Measurements from ENCODE around the gene COQ8A.
"Not testable (repeated sequence)": the region's sequence is repeated elsewhere in the genome, so short reads cannot be mapped to it uniquely, and the experiment has no call there.

Gene COQ8A

DNA sequence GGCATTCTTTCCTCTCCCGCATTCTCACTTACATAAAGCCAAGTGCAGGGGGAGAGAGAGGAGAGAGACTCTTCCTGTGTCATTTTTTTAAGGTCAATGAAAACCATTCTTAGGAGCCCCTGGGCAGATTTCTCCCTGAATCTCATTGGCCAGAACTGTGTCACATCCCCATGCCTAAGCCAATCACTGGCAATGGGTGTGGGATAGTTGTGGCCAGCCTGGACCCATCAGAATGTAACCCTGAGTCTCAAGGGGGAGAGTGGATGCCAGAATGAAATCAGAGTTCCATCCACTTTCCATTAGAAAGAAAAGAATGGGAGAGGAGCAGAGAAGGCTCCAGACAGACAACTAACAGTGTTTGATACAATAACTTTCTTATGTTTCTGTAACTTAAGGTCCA is 31.2 kb upstream of the COQ8A start:
- H3K4me1 Mint-ChIP-seq = no peaks in the 10 kb centered on the region
- no peak overlapping the region for H3K27ac Mint-ChIP-seq
- peaks cover 2% of the 10 kb centered on the region for H3K36me3 Mint-ChIP-seq (ENCODE audit: low read depth)
- H3K4me3 Mint-ChIP-seq = no peak overlapping the region
- DNase-seq = no peak
- no peaks in the 10 kb centered on the region for H3K9me3 Mint-ChIP-seq
- no peak for ATAC-seq
- no peaks in the 10 kb centered on the region for H3K27me3 Mint-ChIP-seq

DNA sequence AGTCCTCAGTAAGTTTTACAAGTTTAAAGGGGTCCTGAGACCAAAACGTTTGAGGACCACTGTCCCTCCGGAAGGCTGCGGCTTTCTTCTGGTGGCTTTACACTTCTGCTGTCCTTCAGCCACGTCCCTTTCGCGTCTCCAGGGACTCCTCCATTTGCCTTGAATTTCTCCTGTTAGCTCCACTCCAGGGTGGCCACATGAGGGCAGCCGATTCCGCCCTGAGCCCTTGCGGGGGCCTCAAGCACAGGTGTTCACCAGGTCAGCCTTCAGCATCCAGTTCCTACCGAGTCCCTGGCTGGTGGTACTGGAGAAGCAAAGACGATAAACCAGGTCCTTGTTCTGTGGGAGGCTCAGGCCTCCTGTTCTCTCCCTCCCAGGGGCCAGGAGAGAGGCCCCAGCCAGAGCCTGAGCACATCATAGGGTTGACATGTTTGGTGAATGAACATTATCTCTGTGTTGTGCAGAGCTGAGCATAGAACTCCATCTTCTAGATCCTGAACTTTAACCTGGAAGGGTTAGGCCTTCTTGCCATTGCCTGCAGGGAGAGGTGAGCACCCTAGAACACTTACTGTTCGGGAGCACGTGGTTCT is 27.4 kb upstream of the COQ8A start:
- H3K27ac Mint-ChIP-seq = no peak overlapping the region
- H3K36me3 Mint-ChIP-seq (ENCODE audit: low read depth) = no peaks in the 10 kb centered on the region
- DNase-seq = peak; percentile 41
- no peaks in the 10 kb centered on the region for H3K4me1 Mint-ChIP-seq
- peak; percentile 69 for ATAC-seq
- H3K27me3 Mint-ChIP-seq = no peaks in the 10 kb centered on the region
- no peak overlapping the region for H3K4me3 Mint-ChIP-seq
- no peaks in the 10 kb centered on the region for H3K9me3 Mint-ChIP-seq

DNA sequence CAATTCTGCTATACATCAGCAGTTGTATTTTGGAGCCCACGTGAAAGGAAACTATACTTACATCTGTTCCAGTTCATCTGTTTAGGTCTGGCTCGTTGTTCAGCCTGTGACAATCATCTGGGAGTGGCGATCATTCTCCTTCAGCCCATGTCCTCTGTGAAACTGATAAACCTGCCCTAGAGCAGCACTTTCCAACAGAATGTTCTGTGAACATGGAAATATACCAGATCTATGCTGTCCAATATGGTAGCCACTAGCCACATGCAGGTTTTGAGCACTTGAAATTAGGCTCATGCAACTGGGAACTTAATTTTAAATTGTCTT is 24.5 kb upstream of the COQ8A start:
- H3K4me1 Mint-ChIP-seq = no peaks in the 10 kb centered on the region
- ATAC-seq (no peak), DNase-seq (no peak)
- H3K36me3 Mint-ChIP-seq (ENCODE audit: low read depth) = no peaks in the 10 kb centered on the region
- H3K9me3 Mint-ChIP-seq = no peaks in the 10 kb centered on the region
- H3K27me3 Mint-ChIP-seq = no peaks in the 10 kb centered on the region
- no peak overlapping the region for H3K4me3 Mint-ChIP-seq
- no peak overlapping the region for H3K27ac Mint-ChIP-seq

DNA sequence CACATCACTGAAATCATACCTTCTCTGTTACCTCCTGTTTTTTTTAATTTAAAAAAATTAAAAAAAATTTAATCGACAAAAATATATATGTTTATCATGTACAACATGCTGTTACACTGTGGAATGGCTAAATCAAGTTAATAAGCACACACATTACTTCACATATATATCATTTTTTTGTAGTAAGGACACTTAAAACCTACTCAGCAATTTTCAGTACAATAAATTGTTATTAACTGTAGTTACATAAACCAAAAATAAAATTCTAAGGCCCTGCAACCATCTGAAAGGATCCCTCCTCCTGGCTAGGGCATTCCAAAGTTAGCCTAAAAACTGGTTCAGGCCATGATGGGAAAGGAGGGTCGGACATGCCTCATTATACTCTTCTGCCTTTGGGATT is 23.6 kb upstream of the COQ8A start:
- H3K36me3 Mint-ChIP-seq (ENCODE audit: low read depth) = no peaks in the 10 kb centered on the region

DNA sequence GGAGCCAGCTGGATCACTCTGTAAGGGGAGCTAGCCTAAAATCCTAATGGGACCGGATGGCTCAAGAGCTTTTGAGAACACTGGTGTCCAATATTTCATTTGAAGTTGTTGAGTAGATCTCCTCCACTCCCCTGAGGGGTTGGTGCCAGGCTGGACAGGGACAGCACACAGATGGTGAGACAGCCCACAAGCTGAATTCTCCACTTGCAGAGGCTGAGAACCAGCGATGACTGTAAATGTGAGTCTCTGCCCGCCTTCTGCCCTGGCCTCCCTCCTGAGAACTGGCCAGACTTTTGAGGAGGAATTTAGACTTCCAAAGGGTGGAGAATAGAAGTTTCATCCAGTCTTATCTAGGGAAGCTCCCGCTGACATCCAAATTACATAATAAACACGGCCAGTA is 20.5 kb upstream of the COQ8A start:
- H3K9me3 Mint-ChIP-seq = no peaks in the 10 kb centered on the region
- H3K27me3 Mint-ChIP-seq = peaks cover 2% of the 10 kb centered on the region
- no peaks in the 10 kb centered on the region for H3K4me1 Mint-ChIP-seq
- no peak overlapping the region for H3K4me3 Mint-ChIP-seq
- DNase-seq (no peak), ATAC-seq (no peak)
- no peak overlapping the region for H3K27ac Mint-ChIP-seq
- no peaks in the 10 kb centered on the region for H3K36me3 Mint-ChIP-seq (ENCODE audit: low read depth)

More for the DNA sequence above, 23.6 kb upstream of the COQ8A start:
- H3K4me1 Mint-ChIP-seq = no peaks in the 10 kb centered on the region
- H3K27me3 Mint-ChIP-seq = no peaks in the 10 kb centered on the region
- H3K27ac Mint-ChIP-seq = no peak overlapping the region
- DNase-seq (no peak), ATAC-seq (no peak)
- H3K4me3 Mint-ChIP-seq = no peak overlapping the region
- no peaks in the 10 kb centered on the region for H3K9me3 Mint-ChIP-seq

DNA sequence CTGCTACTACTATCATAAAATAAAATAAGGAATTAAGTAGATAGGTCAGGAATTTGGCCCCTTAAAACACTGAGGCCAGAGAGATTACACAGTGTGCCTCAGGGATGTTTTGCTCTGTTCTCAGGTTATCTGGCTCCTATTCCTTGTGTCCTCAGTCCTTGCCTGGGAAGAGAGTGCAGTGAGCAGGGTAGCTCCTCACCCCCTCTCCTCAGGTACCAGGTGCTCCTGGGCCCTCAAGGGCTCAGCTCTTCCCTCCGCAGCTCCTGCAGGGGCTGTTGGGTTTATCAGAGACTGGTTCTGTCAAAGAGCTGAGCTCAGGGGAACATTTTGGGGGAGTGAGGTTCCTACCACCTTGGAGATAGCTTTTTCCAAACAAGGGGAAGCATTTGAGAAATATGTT is 20.1 kb upstream of the COQ8A start:
- Mint-ChIP-seq H3K9me3 (no peaks in the 10 kb centered on the region), H3K36me3 (ENCODE audit: low read depth) (no peaks in the 10 kb centered on the region), H3K27me3 (peaks cover 2% of the 10 kb centered on the region)

DNA sequence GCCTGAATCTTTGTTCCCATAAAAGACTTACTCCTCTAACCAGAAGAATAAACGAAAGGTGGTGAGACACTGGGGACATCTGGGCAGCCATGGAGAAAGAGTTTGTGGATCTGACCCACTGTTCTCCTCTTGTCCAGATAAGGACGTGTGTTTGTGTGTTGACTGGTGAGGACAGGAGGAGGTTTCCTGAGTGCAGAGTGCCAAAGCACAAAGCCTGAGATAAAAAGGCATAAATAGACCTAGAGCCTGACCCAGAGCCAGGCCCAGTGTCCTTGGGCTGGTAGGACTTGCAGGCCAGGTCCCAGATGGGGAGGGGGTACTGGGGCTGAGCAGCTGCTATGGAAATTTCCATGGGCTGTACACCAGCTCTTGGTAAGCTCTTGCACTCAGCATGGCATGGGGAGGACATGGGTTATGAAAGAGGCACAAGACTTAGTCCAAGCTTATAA is 19.6 kb upstream of the COQ8A start:
- H3K27ac Mint-ChIP-seq = no peak overlapping the region
- ATAC-seq (no peak), DNase-seq (no peak)
- H3K4me1 Mint-ChIP-seq = no peaks in the 10 kb centered on the region
- no peaks in the 10 kb centered on the region for H3K9me3 Mint-ChIP-seq
- no peaks in the 10 kb centered on the region for H3K36me3 Mint-ChIP-seq (ENCODE audit: low read depth)
- H3K4me3 Mint-ChIP-seq = no peak overlapping the region
- H3K27me3 Mint-ChIP-seq = peaks cover 2% of the 10 kb centered on the region

More for the DNA sequence above, 20.1 kb upstream of the COQ8A start:
- no peak overlapping the region for H3K4me3 Mint-ChIP-seq
- ATAC-seq = no peak
- no peak overlapping the region for H3K27ac Mint-ChIP-seq
- H3K4me1 Mint-ChIP-seq = no peaks in the 10 kb centered on the region
- DNase-seq = no peak

DNA sequence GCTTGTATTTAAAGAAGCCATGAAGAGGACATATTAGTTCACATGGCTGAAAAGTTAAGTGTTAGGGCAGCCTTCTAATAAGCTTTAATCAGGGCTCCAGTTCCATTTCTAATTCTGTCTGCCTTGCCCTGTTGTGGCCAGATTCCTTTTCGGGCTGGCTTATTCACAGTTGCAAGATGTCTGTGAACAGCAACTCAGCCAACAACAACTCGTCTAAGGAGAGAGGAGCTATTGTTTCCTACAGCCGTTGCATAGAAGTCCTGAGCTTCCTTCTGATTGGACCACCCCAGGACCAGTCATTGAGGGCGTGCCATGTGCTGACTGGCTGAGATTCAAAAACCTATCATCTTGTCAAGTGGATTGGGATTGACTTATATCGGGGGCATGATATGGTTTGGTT is 18.6 kb upstream of the COQ8A start:
- Mint-ChIP-seq H3K4me1 (no peaks in the 10 kb centered on the region), H3K27ac (no peak overlapping the region), H3K36me3 (ENCODE audit: low read depth) (no peaks in the 10 kb centered on the region), H3K4me3 (no peak overlapping the region), H3K9me3 (no peaks in the 10 kb centered on the region), H3K27me3 (peaks cover 2% of the 10 kb centered on the region)
- ATAC-seq (no peak), DNase-seq (no peak)

DNA sequence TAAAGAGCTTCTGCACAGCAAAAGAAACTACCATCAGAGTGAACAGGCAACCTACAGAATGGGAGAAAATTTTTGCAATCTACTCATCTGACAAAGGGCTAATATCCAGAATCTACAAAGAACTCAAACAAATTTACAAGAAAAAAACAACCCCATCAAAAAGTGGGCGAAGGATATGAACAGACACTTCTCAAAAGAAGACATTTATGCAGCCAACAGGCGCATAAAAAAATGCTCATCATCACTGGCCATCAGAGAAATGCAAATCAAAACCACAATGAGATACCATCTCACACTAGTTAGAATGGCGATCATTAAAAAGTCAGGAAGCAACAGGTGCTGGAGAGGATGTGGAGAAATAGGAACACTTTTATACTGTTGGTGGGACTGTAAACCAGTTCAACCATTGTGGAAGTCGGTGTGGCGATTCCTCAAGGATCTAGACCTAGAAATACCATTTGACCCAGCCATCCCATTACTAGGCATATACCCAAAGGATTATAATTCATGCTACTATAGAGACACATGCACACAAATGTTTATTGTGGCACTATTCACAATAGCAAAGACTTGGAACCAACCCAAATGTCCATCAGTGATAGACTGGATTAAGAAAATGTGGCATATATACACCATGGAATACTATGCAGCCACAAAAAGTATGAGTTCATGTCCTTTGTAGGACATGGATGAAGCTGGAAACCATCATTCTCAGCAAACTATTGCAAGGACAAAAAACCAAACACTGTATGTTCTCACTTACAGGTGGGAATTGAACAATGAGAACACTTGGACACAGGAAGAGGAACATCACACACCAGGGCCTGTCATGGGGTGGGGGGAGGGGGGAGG is 10.6 kb upstream of the COQ8A start:
- ATAC-seq; H3K36me3 Mint-ChIP-seq (ENCODE audit: low read depth); H3K9me3 Mint-ChIP-seq; H3K27ac Mint-ChIP-seq; H3K4me3 Mint-ChIP-seq; DNase-seq; H3K27me3 Mint-ChIP-seq; H3K4me1 Mint-ChIP-seq: not testable (repeated sequence)

DNA sequence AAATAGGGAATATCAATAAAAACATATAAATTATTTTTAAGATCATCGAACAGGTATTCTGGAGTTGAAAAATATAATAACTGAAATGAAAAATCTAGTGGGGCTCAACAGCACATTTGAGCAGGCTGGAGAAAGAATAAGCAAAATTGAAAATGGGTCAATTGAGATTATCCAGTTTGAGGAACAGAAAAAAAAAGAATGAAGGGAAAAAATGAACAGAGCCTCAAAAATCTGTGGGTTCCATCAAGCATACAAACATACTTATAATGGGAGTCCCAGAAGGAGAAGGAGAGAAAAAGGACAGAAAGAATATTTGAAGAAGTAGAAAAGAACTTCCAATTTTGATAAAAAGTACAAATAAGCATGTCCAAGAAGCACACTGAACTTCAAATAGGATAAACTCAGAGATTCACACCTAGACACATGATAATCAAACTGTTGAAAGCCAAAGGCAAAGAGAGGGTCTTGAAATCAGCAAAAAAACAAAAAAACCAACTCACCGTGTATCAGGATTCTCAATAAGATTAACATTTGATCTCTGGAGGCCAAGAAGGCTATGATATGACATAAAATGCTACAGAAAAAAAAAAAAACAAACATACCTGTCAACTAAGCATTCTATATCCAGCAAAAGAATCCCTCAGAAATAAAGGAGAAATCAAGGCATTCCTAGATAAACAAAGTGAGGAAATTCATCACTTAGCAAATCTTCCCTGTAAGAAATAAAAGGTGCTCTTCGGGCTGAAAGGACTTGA is 5.4 kb upstream of the COQ8A start:
- Mint-ChIP-seq H3K36me3 (ENCODE audit: low read depth) (peaks cover 8% of the 10 kb centered on the region), H3K27me3 (no peaks in the 10 kb centered on the region), H3K27ac (no peak overlapping the region), H3K4me1 (peaks cover 21% of the 10 kb centered on the region), H3K4me3 (no peak overlapping the region), H3K9me3 (peaks cover 19% of the 10 kb centered on the region)
- ATAC-seq (no peak), DNase-seq (no peak)

DNA sequence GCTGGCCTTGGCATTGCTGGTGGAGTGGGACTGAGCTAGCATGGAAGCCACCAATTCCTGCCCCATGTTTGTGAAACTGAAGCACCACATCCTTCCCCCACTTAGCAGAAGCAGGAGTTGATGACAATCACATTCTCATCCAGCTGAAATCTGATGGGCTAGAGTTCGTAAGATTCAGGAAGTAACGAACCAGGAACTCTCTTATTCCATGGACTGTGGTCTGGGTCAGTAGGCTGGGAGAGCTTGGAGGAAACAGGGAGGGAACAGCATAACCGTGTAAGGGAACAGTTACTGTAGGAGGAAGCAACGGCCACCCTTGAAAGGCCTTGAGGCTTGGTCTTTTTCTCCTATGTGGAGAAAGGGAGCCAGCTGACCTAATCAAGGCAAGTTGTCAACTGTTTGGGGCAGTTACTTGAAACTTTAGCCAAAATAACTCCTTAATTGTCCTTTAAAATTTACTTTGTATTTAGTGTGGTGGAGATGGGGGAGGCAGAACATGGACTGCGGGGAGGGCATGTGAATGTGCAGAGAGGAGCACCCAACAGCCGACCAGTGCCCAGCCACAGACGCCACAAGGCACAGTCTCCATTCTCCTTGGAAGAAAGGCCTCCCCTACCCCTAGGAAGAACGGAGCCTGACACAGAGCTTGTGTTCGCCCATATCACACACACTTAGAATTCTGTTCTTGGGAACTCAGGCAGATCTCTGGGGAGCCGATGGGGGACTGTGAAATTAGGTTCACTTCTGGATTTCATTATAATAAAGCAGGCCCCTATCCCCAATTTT is 2.0 kb upstream of the COQ8A start:
- peaks cover 10% of the 10 kb centered on the region for H3K36me3 Mint-ChIP-seq (ENCODE audit: low read depth)
- H3K4me3 Mint-ChIP-seq = peak overlapping the region; percentile 84
- H3K9me3 Mint-ChIP-seq = peaks cover 19% of the 10 kb centered on the region
- H3K4me1 Mint-ChIP-seq = peaks cover 36% of the 10 kb centered on the region
- ATAC-seq (no peak), DNase-seq (no peak)
- H3K27ac Mint-ChIP-seq = peak overlapping the region; percentile 93
- no peaks in the 10 kb centered on the region for H3K27me3 Mint-ChIP-seq

DNA sequence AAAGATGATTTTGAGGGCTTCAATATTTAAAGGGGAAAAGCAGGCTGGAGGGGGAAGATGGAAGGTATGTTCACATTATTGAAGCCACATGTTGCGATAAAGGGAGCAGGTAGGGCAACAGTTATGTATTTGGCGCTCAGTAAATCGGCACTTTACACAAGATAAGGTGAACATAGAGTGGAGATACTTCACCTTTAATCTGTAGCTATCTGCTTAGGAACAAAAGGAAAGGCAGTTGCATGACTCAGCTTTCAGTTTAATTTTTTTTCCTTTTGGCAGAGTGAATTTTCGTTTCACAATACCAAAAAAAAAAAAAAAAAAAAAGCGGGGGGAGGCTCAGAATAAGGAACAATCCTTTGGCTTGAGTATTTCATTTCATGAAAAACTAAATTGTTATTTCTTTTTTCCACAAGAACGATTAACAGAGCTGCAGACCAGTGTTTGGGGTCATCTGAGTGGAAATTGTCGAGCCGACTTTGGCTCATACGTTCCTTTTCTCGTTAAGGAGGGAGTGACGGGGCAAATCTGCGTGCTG is 1.1 kb upstream of the COQ8A start:
- Mint-ChIP-seq H3K27ac (peak overlapping the region; percentile 93), H3K4me1 (peaks cover 43% of the 10 kb centered on the region), H3K9me3 (peaks cover 16% of the 10 kb centered on the region), H3K27me3 (no peaks in the 10 kb centered on the region), H3K36me3 (ENCODE audit: low read depth) (peaks cover 10% of the 10 kb centered on the region), H3K4me3 (peak overlapping the region; percentile 84)
- ATAC-seq (no peak), DNase-seq (no peak)

DNA sequence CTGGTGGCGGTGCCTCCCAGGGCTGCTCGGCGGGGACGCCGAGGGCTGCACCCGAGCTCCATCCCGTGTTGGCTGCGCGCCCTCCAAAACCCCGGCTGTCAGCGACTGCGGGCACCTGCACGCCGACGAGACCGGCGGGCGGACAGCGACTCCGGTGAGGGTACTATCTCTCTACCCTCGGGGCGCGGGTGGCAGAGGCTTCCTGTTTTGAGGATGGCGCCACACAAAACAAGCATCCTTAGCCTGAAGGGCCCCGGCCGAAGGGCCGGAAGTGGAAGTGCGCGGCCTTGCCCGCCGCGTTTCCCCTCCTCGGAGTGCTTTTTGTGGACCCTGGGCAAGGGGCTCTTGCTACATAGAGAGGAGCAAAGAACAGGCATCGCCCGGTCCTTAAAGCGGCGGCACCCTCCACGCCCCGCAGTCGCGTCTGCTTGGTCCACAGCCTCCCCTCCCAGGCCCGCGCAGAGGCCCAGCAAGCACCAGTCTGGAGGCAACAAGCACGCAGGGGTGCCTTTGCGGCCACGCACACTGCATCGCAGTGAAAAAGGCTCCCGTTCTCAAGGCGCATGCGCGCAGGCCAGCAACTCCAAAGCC is 561 bp upstream of the COQ8A start:
- DNase-seq (no peak), ATAC-seq (peak; percentile 22)
- Mint-ChIP-seq H3K4me1 (peaks cover 48% of the 10 kb centered on the region), H3K27ac (peak overlapping the region; percentile 93), H3K27me3 (no peaks in the 10 kb centered on the region), H3K4me3 (peak overlapping the region; percentile 84), H3K36me3 (ENCODE audit: low read depth) (peaks cover 8% of the 10 kb centered on the region), H3K9me3 (peaks cover 11% of the 10 kb centered on the region)

DNA sequence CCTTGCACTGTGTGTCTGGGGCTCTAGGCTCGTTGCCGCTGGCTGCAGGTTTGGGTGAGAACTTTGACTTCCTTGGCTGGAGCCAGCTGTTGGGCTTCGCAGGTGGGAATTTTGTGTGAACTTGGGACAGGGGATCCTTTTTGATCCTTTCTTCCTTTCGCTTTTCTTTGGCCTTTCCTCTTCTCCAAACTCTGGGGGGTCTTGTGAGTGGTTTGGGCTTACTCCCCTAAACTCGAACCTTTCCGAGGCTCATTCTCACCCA is 643 bp downstream of the COQ8A start:
- Mint-ChIP-seq H3K9me3 (no peaks in the 10 kb centered on the region), H3K27ac (peak overlapping the region; percentile 93), H3K36me3 (ENCODE audit: low read depth) (peaks cover 2% of the 10 kb centered on the region), H3K27me3 (no peaks in the 10 kb centered on the region), H3K4me1 (peaks cover 51% of the 10 kb centered on the region), H3K4me3 (peak overlapping the region; percentile 84)
- DNase-seq = no peak
- ATAC-seq = no peak
